GM21528 (cell line): ENCODE data around the gene TAS1R1.
"Not testable (repeated sequence)": the region's sequence is repeated elsewhere in the genome, so short reads cannot be mapped to it uniquely, and the experiment has no call there.

ENCODE experiments used
- ATAC-seq: cut with Tn5 transposase; IDR thresholded peaks from one replicate; pipeline ENCODE4 v1.9.1; 2021; ENCODE audit warnings: mild to moderate bottlenecking, moderate library complexity; ENCODE audit not compliant: unreplicated experiment, low FRiP score

TAS1R1 gene

DNA sequence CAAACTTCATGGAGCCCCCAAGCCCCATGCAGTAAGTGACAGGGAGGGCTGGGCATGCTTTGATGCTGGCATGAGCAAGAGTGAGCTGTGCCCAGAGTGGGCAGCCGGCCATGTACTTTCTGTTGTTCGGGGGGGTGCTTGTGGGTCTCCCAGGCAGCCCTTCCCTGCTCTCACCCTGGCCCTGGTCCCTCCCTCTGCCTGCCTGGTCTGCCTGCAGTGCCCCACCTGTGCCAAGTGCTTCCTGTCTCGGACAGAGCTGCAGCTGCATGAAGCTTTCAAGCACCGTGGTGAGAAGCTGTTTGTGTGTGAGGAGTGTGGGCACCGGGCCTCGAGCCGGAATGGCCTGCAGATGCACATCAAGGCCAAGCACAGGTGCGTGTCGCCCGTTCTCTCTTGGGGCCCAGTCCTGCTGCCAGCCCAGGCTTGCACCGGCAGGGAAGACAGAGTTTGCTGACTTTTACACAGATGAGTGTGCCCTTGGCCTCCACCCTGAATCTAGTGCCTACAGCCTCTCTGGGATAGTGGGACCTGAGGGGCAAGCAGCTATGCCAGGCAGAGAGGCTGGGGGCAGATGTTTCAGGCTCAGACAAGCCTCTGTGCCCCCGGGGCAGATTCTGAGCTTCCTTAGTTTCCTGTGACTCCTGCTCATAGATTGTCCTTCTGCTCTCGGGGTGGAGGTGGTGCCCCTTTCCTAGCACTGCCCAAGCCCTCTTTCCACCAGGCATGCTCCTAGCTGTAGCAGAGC, 32.3 kb downstream of the TAS1R1 start:
- no peak for ATAC-seq

- no peak for ATAC-seq
Observed at GRCh38 chr1:6588128-6588892, 33.2 kb downstream of the TAS1R1 start.

DNA sequence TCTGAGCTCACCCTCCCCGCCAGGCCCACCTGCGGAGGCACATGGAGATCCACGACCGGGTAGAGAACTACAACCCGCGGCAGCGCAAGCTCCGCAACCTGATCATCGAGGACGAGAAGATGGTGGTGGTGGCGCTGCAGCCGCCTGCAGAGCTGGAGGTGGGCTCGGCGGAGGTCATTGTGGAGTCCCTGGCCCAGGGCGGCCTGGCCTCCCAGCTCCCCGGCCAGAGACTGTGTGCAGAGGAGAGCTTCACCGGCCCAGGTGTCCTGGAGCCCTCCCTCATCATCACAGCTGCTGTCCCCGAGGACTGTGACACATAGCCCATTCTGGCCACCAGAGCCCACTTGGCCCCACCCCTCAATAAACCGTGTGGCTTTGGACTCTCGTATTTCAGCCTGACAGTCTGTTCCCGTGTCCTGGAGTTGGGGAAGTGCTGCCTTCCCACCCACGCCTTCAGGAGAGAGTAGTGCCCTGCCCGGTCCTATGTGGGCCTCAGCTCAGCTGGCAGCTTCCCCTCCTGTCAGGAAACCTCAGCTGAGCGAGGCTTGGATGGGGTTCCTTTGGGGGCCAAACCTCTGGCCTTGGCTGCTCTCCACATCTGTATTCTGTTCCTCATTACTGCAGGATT, 33.9 kb downstream of the TAS1R1 start:
- ATAC-seq = no peak

GRCh38 chr1:6590046-6590445, 34.9 kb downstream of the TAS1R1 start:
- ATAC-seq = no peak

- ATAC-seq = no peak
Observed at GRCh38 chr1:6591222-6591621, 36.1 kb downstream of the TAS1R1 start.

DNA sequence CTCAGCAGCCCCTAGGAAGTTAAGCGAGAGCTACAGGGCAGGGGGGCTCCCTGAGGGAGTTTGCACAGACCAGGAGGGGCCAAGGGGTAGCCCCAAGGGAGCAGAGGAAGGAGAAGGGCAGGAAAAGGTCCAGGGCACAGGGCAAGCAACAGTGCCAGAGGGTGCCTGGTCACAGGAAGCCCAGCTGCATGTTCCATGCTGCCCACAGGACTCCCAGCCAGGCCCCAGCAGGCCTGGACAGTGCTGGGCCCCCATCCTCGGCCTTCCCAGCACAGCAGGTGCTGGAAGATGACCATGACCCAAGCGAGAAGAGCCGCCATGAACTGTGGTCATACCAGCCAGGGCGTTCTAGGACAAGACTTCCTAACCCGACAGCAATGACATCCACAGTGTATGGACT, 36.5 kb downstream of the TAS1R1 start:
- ATAC-seq = no peak

DNA sequence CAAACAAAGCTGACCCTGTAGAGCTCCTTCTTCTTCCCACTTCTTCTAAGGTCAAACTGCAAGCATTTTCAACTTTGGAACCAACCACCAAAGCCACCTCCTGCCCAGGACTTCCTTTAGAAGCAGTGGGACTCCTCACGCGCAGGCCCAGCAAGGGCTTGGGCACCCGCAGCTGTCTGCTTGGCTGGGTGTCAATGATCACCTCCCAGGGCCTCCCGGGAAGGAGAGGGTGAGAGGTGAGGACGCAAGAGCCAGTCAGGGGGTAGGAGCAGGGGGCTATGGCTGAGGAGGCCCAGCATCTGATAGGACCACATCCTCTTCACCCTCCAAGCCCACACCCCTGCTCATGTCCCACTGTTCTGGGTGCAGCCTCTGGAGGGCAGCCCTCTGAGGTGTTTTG, 37.3 kb downstream of the TAS1R1 start:
- no peak for ATAC-seq

GRCh38 chr1:6592865-6593593, 37.9 kb downstream of the TAS1R1 start:
- no peak for ATAC-seq

DNA sequence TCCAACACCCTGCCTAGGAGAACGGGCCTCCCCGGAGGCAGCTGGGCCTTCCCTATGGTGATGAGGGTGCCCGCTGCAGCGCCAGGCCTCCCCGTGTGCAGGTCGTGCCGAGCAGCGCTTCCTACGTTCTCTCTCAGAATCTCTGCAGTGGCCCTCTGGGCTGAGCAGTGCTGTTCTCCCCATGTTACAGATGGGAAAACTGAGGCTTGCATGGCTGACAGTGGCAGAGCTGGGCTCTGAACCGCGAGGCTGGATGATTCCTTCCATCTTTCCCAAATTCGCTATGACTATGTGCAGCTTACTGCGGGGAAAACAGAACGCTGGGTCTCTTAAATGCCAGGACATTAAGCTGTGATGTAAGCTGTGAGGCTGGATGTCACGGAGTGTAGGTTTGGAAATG, 38.7 kb downstream of the TAS1R1 start:
- no peak for ATAC-seq

DNA sequence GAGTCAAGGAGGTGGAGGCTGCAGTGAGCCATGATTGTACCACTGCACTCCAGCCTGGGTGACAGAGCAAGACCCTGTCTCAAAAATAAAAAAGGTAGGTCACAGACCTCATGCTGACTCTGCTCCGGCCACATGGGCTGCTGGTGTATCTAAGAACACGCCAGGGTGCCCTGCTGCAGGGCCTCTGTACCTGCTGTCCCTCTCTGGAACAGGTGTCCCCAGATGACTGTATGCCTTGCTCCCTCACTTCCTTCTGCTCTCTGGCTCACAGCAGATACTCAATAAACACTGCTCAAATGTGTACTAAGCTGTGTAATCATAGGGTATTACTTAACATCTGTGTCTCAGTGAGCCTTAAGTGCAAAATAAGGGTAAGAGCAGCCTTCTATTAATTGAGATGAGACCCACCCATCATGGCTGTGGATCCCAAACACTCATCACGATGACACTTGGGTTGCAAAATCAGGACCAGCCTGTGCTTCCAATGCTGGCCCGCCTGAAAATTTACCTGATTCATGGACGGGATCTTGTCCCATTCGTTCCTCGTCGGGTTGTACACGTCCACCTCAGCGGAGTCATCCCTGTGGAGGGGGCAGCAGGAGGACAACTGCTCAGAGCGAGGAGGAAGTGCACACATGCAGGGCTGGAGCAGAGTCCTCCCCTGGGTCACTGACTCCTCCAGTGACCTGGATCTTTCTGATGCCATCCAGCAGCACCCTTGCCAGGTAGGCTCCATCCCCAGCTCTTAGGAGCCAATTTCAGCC, 40.1 kb downstream of the TAS1R1 start:
- ATAC-seq = no peak

- no peak for ATAC-seq
Observed at GRCh38 chr1:6596351-6596750, 41.2 kb downstream of the TAS1R1 start.

DNA sequence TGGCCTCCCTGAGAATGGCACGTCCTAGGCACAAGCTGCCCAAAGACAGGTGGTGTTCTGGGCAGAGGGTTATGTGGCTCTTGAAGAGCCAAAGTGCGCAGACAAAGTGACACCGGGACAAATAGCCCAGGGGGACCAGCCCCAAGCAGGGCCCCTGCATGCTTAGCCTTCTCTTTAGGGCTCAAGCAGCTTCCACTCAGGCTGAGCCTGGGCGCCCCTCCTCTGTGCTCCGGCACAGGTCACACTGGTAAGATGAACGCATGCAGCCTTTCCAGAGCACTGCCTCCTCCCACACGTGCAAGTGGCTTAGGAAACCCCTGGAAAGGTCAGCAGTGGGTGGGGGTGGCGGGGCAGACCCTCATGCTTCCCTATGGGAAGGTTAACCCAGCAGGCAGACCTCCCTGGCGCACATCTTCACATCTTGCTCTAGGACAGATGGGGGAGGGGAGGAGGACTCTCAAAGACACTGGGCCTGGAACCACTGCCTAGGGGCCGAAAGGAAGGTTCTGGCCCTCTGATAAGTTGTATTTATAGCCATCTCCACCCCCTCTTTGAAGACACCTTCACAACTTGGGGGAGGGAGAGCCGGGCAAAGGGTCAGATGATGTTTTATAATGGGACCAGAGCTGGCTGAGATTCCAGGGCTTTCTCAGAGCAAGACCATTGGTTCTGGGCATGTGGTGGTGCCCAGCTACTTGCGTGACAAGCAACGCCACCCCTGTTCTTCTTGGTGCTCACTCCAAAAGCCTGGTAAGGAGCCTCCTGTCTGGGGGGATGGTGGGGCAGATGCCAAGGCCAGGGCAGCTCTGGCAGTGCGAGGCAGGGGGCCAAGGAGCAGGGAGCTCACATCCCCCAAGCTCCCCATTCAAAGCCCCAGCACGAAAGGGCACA, 42.0 kb downstream of the TAS1R1 start:
- ATAC-seq = no peak

GRCh38 chr1:6597777-6598131, 42.6 kb downstream of the TAS1R1 start:
- no peak for ATAC-seq

- ATAC-seq = no peak
Observed at GRCh38 chr1:6599141-6599975, 44.3 kb downstream of the TAS1R1 start.

DNA sequence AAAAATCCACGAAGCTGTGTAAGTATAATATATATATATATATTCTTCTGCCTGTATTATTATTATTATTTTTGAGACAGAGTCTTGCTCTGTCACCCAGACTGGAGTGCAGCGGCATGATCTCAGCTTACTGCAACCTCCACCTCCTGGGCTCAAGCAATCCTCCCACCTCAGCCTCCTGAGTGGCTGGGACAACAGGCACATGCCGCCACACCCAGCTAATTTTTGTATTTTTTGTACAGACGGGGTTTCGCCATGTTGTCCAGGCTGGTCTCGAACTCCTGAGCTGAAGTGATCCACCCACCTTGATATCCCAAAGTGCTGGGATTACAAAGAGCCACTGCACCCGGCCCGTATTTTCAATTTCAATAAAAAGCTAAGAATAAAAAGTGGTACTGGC, 44.9 kb downstream of the TAS1R1 start:
- ATAC-seq = not testable (repeated sequence)

GRCh38 chr1:6600410-6601048, 45.4 kb downstream of the TAS1R1 start:
- ATAC-seq = peak; percentile 4

GRCh38 chr1:6601049-6601922, 46.2 kb downstream of the TAS1R1 start:
- peak; percentile 26 for ATAC-seq
